ENCODE results near the gene PPP2R2C. TPM values are rescaled to one million over a fixed set of nuclear protein-coding genes. Genes with fewer than 3 reads are reported as not detected.

Gene PPP2R2C
- total RNA-seq, 2 experiments from 2014 or later: not detected

GRCh38 chr4:6501171-6501570, 28.8 kb upstream of the PPP2R2C start:
- peaks cover 19% of the 10 kb centered on the region for H3K9me3 Mint-ChIP-seq
- ChIA-PET CTCF (no interaction called here), POLR2A (no interaction called here)
- no peak overlapping the region for H3K27ac Mint-ChIP-seq
- no peak overlapping the region for H3K4me3 Mint-ChIP-seq
- no peak for DNase-seq
- no peaks in the 10 kb centered on the region for H3K4me1 Mint-ChIP-seq
- peaks cover 19% of the 10 kb centered on the region for H3K27me3 Mint-ChIP-seq
- H3K36me3 Mint-ChIP-seq (ENCODE audit: low read depth): no peaks in the 10 kb centered on the region

DNA sequence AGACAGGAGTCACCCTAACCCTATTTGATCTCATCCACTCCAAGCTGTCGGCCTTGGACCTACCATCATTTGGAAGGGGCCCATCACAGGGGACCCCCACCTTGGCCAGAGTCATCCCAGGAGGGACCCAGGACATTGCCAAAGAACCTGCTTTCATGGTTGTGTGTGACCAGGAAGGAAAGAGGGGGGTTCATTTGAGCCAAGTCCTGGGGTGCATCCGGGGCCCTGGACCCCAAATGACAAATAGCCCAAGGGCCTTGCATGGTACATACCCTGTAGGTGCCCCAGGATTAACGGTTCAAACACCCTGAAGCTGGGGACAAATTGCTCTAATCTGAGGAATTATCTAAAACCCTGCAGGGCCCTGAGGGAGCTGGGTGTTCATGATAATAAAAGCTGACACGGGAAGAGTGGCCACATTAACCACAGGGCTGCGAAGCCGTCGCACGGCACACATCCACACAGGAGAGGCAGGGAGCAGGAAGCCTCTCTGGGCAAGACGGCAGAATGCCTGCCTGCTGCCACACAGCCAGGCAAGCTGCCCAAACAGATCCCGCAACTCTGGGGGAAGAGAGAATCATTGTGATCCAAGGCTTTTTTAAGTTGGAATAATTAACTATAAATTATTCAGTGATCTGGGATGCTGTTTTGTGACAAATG, 28.2 kb upstream of the PPP2R2C start:
- no peak for DNase-seq
- no peak overlapping the region for H3K4me3 Mint-ChIP-seq
- ChIA-PET POLR2A (no interaction called here), CTCF (no interaction called here)
- peaks cover 19% of the 10 kb centered on the region for H3K27me3 Mint-ChIP-seq
- H3K9me3 Mint-ChIP-seq: peaks cover 16% of the 10 kb centered on the region
- no peaks in the 10 kb centered on the region for H3K4me1 Mint-ChIP-seq
- no peaks in the 10 kb centered on the region for H3K36me3 Mint-ChIP-seq (ENCODE audit: low read depth)
- H3K27ac Mint-ChIP-seq: no peak overlapping the region

DNA sequence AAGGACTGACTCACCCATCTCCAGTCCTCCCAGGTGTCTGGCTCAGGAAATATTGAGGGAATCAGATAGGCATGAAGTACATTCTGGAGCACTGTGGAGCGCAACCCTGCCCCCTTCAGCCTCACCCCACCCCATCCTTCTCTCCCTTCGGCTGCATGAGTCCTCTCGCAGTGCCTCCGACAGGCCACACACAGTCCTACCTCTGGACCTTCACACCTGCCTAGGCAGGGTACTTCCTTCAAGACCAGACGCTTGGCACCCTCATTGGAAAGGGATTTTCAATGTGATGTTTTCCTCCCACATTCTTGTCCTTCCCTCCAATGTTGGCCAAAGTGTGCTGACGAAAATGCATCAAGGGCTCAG, 26.8 kb upstream of the PPP2R2C start:
- peaks cover 11% of the 10 kb centered on the region for H3K9me3 Mint-ChIP-seq
- H3K4me1 Mint-ChIP-seq: no peaks in the 10 kb centered on the region
- ChIA-PET CTCF (no interaction called here), POLR2A (no interaction called here)
- H3K27ac Mint-ChIP-seq: no peak overlapping the region
- no peaks in the 10 kb centered on the region for H3K36me3 Mint-ChIP-seq (ENCODE audit: low read depth)
- no peak for DNase-seq
- no peak overlapping the region for H3K4me3 Mint-ChIP-seq
- H3K27me3 Mint-ChIP-seq: peaks cover 19% of the 10 kb centered on the region

- H3K9me3 Mint-ChIP-seq: peaks cover 7% of the 10 kb centered on the region
- POLR2A ChIA-PET: no interaction called here
- DNase-seq: no peak
- H3K27ac Mint-ChIP-seq: no peak overlapping the region
- CTCF ChIA-PET: no interaction called here
- H3K27me3 Mint-ChIP-seq: peaks cover 19% of the 10 kb centered on the region
- H3K4me3 Mint-ChIP-seq: no peak overlapping the region
- no peaks in the 10 kb centered on the region for H3K4me1 Mint-ChIP-seq
- H3K36me3 Mint-ChIP-seq (ENCODE audit: low read depth): no peaks in the 10 kb centered on the region
Observed at GRCh38 chr4:6498511-6499237, 26.3 kb upstream of the PPP2R2C start.

DNA sequence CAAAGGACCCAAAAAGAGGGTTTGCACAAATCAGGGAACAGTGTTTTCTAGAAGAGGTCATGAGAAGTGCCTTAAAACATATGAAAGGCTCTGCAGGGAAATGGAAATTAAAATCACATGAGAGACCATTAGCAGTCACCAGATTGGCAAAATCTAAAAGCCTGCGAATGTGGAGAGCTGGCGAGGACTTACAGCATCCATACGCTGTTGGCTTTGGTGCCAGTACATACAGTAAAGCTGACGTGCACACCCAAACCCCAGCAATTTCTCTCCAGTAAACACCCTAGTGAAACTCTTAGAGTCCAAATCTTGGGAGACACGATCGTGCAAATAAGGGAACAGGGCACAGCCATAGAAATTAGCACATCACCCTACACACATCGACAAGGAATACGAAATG, 25.4 kb upstream of the PPP2R2C start:
- Mint-ChIP-seq H3K27ac (no peak overlapping the region), H3K36me3 (ENCODE audit: low read depth) (no peaks in the 10 kb centered on the region), H3K9me3 (peaks cover under 1% of the 10 kb centered on the region), H3K27me3 (peaks cover 12% of the 10 kb centered on the region), H3K4me3 (no peak overlapping the region), H3K4me1 (no peaks in the 10 kb centered on the region)
- CTCF ChIA-PET: no interaction called here
- DNase-seq: no peak
- POLR2A ChIA-PET: no interaction called here

- Mint-ChIP-seq H3K27ac (no peak overlapping the region), H3K4me3 (no peak overlapping the region)
- POLR2A ChIA-PET: no interaction called here
Observed at GRCh38 chr4:6495736-6496135, 23.3 kb upstream of the PPP2R2C start.

GRCh38 chr4:6495296-6495590, 22.8 kb upstream of the PPP2R2C start:
- Mint-ChIP-seq H3K27me3 (peaks cover 4% of the 10 kb centered on the region), H3K4me3 (no peak overlapping the region), H3K4me1 (no peaks in the 10 kb centered on the region), H3K9me3 (peaks cover 4% of the 10 kb centered on the region), H3K27ac (no peak overlapping the region), H3K36me3 (ENCODE audit: low read depth) (no peaks in the 10 kb centered on the region)
- ChIA-PET POLR2A (no interaction called here), CTCF (no interaction called here)
- DNase-seq: no peak

More at GRCh38 chr4:6495736-6496135, 23.3 kb upstream of the PPP2R2C start:
- CTCF ChIA-PET: no interaction called here
- DNase-seq: no peak
- Mint-ChIP-seq H3K9me3 (peaks cover 4% of the 10 kb centered on the region), H3K36me3 (ENCODE audit: low read depth) (no peaks in the 10 kb centered on the region), H3K27me3 (peaks cover 5% of the 10 kb centered on the region), H3K4me1 (no peaks in the 10 kb centered on the region)

GRCh38 chr4:6494431-6495295, 22.2 kb upstream of the PPP2R2C start:
- DNase-seq: no peak
- no peaks in the 10 kb centered on the region for H3K36me3 Mint-ChIP-seq (ENCODE audit: low read depth)
- H3K27me3 Mint-ChIP-seq: peaks cover 2% of the 10 kb centered on the region
- H3K4me1 Mint-ChIP-seq: no peaks in the 10 kb centered on the region
- peaks cover 4% of the 10 kb centered on the region for H3K9me3 Mint-ChIP-seq
- POLR2A ChIA-PET: no interaction called here
- H3K27ac Mint-ChIP-seq: no peak overlapping the region
- CTCF ChIA-PET: no interaction called here
- no peak overlapping the region for H3K4me3 Mint-ChIP-seq

DNA sequence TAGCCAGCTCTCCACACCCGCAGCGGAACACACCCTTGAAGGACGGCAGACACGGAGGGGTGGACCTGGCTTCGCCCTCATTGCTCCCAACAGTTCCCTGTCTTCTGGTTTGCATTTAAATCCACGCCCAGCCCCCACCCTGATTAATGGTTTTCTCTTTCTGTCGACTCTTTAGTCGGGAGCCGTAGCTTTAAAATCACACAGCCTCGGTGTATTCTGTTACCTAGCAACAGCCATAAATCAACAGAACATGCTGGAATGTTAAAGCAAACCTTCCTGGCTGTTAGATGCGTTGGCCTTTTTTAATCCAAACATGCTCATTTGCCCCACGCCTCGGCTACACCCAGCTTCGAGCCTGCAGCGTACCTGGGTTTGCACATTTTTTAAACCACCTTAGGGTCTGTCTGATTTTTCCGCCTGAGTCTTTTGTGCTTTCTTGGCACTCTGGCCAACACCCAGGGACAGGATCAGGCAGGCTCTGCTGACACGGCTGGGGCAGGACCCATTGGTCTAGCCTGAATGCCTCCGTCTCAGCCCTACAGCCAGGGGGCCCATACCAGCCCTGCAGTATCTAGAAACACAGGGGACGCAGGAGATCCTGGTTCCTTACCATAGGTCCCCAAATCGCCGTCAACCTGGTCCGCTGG, 21.4 kb upstream of the PPP2R2C start:
- Mint-ChIP-seq H3K27ac (no peak overlapping the region), H3K36me3 (ENCODE audit: low read depth) (no peaks in the 10 kb centered on the region), H3K9me3 (peaks cover 4% of the 10 kb centered on the region), H3K4me1 (no peaks in the 10 kb centered on the region), H3K4me3 (no peak overlapping the region), H3K27me3 (peaks cover 7% of the 10 kb centered on the region)
- ChIA-PET POLR2A (no interaction called here), CTCF (no interaction called here)
- no peak for DNase-seq

DNA sequence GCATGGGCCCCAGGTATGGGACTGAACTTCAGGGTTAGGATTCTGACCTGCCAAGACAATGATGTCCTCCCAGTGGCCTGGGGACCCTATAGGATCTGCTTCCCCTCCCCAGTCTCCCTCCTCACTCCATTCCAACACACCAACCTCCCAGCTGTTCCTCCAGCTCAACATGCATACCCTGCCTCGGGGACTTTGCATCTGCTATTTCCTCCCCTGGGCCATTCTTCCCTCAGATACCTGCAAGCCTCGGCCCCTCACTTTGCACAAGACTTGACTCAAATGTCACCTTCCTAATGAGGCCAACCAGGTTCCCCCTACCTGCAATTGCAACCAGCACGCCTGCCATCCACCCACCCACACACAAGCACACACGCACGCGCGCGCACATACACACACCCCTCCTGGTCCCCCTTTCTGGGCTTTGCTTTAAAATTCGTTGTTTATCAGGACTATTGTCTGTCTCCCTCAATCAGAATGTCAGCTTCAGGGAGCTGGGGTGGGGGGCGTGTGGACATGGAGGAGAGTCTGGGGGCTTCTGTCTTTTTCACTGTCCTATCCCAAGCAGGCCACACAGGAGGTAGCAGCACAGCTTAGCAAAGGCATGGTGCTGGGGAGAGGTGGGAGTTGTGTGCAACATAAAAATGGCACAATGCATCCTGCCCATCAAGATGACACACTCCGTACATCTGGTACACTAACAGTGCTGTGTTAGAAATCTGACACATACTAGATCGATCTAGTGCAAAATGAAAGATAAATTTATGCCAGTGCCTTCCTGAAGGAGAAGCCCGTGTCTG, 20.6 kb upstream of the PPP2R2C start:
- Mint-ChIP-seq H3K9me3 (peaks cover 4% of the 10 kb centered on the region), H3K4me3 (no peak overlapping the region), H3K36me3 (ENCODE audit: low read depth) (no peaks in the 10 kb centered on the region), H3K4me1 (no peaks in the 10 kb centered on the region), H3K27me3 (peaks cover 11% of the 10 kb centered on the region), H3K27ac (no peak overlapping the region)
- POLR2A ChIA-PET: no interaction called here
- no peak for DNase-seq
- CTCF ChIA-PET: no interaction called here

- DNase-seq: no peak
- no peak overlapping the region for H3K4me3 Mint-ChIP-seq
- H3K27me3 Mint-ChIP-seq: peaks cover 16% of the 10 kb centered on the region
- no peaks in the 10 kb centered on the region for H3K4me1 Mint-ChIP-seq
- H3K36me3 Mint-ChIP-seq (ENCODE audit: low read depth): no peaks in the 10 kb centered on the region
- POLR2A ChIA-PET: no interaction called here
- peaks cover 4% of the 10 kb centered on the region for H3K9me3 Mint-ChIP-seq
- CTCF ChIA-PET: no interaction called here
- no peak overlapping the region for H3K27ac Mint-ChIP-seq
Observed at GRCh38 chr4:6492027-6492590, 19.7 kb upstream of the PPP2R2C start.

- ChIA-PET CTCF (no interaction called here), POLR2A (no interaction called here)
- H3K27me3 Mint-ChIP-seq: peaks cover 21% of the 10 kb centered on the region
- H3K4me1 Mint-ChIP-seq: no peaks in the 10 kb centered on the region
- H3K9me3 Mint-ChIP-seq: peaks cover 4% of the 10 kb centered on the region
- no peak overlapping the region for H3K27ac Mint-ChIP-seq
- no peak overlapping the region for H3K4me3 Mint-ChIP-seq
- H3K36me3 Mint-ChIP-seq (ENCODE audit: low read depth): no peaks in the 10 kb centered on the region
- no peak for DNase-seq
Observed at GRCh38 chr4:6491235-6491634, 18.8 kb upstream of the PPP2R2C start.

- POLR2A ChIA-PET: no interaction called here
- Mint-ChIP-seq H3K27ac (no peak overlapping the region), H3K36me3 (ENCODE audit: low read depth) (no peaks in the 10 kb centered on the region), H3K27me3 (peaks cover 31% of the 10 kb centered on the region), H3K4me3 (no peak overlapping the region), H3K4me1 (no peaks in the 10 kb centered on the region), H3K9me3 (peaks cover 4% of the 10 kb centered on the region)
- CTCF ChIA-PET: no interaction called here
- DNase-seq: no peak
Observed at GRCh38 chr4:6489927-6490326, 17.5 kb upstream of the PPP2R2C start.

Measured in activated CD4-positive, alpha-beta memory T cell treated with anti-CD3 and anti-CD28 coated beads, Interleukin-2, amount 10 ng/mL, durations not matched to agents 7 days and 5 days (primary cell).